K562 (cell line): Measurements from ENCODE around the gene CTDNEP1. TPM values are rescaled to one million over a fixed set of nuclear protein-coding genes. Genes with fewer than 3 reads are reported as not detected.

ENCODE experiments used
- BCOR ChIP-seq: fragments of 450-650 bp; IDR thresholded peaks from 2 replicates; pipeline ENCODE4 v1.6.1; 2016
- FOXP1 ChIP-seq: sonication (generic); formaldehyde crosslinking; IDR thresholded peaks from 2 replicates; pipeline ENCODE4 v1.8.0; 2022; ENCODE audit warnings: mild to moderate bottlenecking, missing genetic modification reagents
- HDAC3 ChIP-seq: fragments of 450-650 bp; IDR thresholded peaks from 2 replicates; pipeline ENCODE4 v1.6.1; 2018; ENCODE audit warnings: borderline replicate concordance, mild to moderate bottlenecking, moderate library complexity; ENCODE audit not compliant: partially characterized antibody
- MXI1 ChIP-seq: IDR thresholded peaks from 2 replicates; pipeline ENCODE4 v1.6.1; 2011; ENCODE audit warnings: low read depth, mild to moderate bottlenecking, improper control_type of control experiment, low read length
- NR2F6 ChIP-seq: fragments of 450-650 bp; formaldehyde crosslinking; IDR thresholded peaks from 2 replicates; pipeline ENCODE4 v1.4.0; 2020; ENCODE audit warnings: mild to moderate bottlenecking
- PCBP1 ChIP-seq: fragments of 200-400 bp; formaldehyde crosslinking; IDR thresholded peaks from 2 replicates; pipeline ENCODE4 v1.6.1; 2018; ENCODE audit warnings: mild to moderate bottlenecking, low read depth, low read length; ENCODE audit not compliant: poor library complexity, severe bottlenecking
- PHF21A ChIP-seq: fragments of 450-650 bp; IDR thresholded peaks from 2 replicates; pipeline ENCODE4 v1.6.1; 2017; ENCODE audit warnings: low read depth, borderline replicate concordance
- PML ChIP-seq: IDR thresholded peaks from 2 replicates; pipeline ENCODE4 v1.6.1; 2012; ENCODE audit warnings: low read length, inconsistent platforms
- POLR2A ChIP-seq: fragments of 450-650 bp; conservative IDR thresholded peaks from 2 replicates; pipeline ENCODE4 v1.6.1; 2016
- POLR2G ChIP-seq: fragments of 200-400 bp; formaldehyde crosslinking; IDR thresholded peaks from 2 replicates; pipeline ENCODE4 v1.6.1; 2017; ENCODE audit warnings: low read depth, mild to moderate bottlenecking, antibody characterized with exemption, low read length, moderate library complexity
- ZBTB7A ChIP-seq: IDR thresholded peaks from 2 replicates; pipeline ENCODE4 v1.6.1; 2011; ENCODE audit warnings: low read depth, mild to moderate bottlenecking, low read length, moderate library complexity, borderline replicate concordance; ENCODE audit not compliant: control insufficient read depth
- ZNF224 ChIP-seq: sonication (generic); formaldehyde crosslinking; IDR thresholded peaks from 2 replicates; pipeline ENCODE4 v1.8.0; 2022; ENCODE audit warnings: mild to moderate bottlenecking, missing genetic modification reagents
- ZNF24 ChIP-seq: fragments of 450-650 bp; IDR thresholded peaks from 2 replicates; pipeline ENCODE4 v1.6.1; 2016
- ZNF318 ChIP-seq, 2 experiments: fragments of 450-650 bp; IDR thresholded peaks; 2 replicates each; pipeline ENCODE4 v1.6.1; 2016; ENCODE audit warnings: mild to moderate bottlenecking in 2 of 2, borderline replicate concordance in 1 of 2, low read depth in 1 of 2, moderate library complexity in 1 of 2
- ZNF347 ChIP-seq: fragments of 450-650 bp; formaldehyde crosslinking; IDR thresholded peaks from 2 replicates; pipeline ENCODE4 v1.4.0; 2020; ENCODE audit warnings: low read depth, mild to moderate bottlenecking, moderate library complexity
- ZNF431 ChIP-seq: sonication (generic); formaldehyde crosslinking; IDR thresholded peaks from 2 replicates; pipeline ENCODE4 v1.8.0; 2022; ENCODE audit warnings: mild to moderate bottlenecking, missing genetic modification reagents
- polyA plus RNA-seq, 8 experiments: library from polyadenylated mRNA; depleted of rRNA in 4 of 8; stranded (reverse) in 5 of 8; unstranded in 3 of 8; fragments of >200 nt; fragmentation: Nextera tagmentation in 2 of 8; fragmentation: Illumina TruSeq in 1 of 8; extraction: Ambion mirVana in 2 of 8; extraction: Trizol in 1 of 8; gene quantifications; 2 replicates each; pipeline versions ENCODE4 v1.2.1 to v1.2.3, GENCODE V29; 2011 to 2014; ENCODE audit warnings: inconsistent platforms in 1 of 8, missing spikeins in 1 of 8
- total RNA-seq, 7 experiments: library from RNA; depleted of rRNA in 6 of 7; stranded (reverse); fragments of >200 nt in 6 of 7; fragmentation: Illumina TruSeq in 2 of 7; extraction: Trizol in 2 of 7; gene quantifications; 2 replicates each; pipeline versions ENCODE4 v1.2.1 to v1.2.3, GENCODE V29; 2011 to 2021; ENCODE audit warnings: low replicate concordance in 1 of 7
- TF ChIP-seq, protein P1 (sequence below), 3 experiments: fragments of 200-800 bp in 1 of 3; sonication (Bioruptor generic) in 1 of 3; sonication (generic) in 1 of 3; formaldehyde crosslinking in 1 of 3; IDR thresholded peaks; 2 replicates each; pipeline versions ENCODE4 v1.6.1 to v1.8.0; 2016 to 2022; ENCODE audit warnings: mild to moderate bottlenecking in 2 of 3, missing compliant biosample characterization in 2 of 3, missing genetic modification characterization in 2 of 3, missing genetic modification reagents in 1 of 3

The CTDNEP1 gene
- total and polyA plus RNA-seq, 9 of the 15 experiments (the other 6 are each of a cell fraction or from before 2014, with no cell fraction given) = 10.7 to 150 (median 28.5) TPM

GRCh38 chr17:7241783-7242716 is 9.5 kb downstream of the CTDNEP1 start, which contains the start of gene GABARAP (continued):
- 0 out of 2 replicates have a peak, but pooled peaks have one; percentile 11 for TF ChIP-seq ZNF431
- 0 out of 2 replicates have a peak, but pooled peaks have one; percentile 32 for TF ChIP-seq NR2F6
- peak; percentile 71; the same call in 1 of the 2 replicates for TF ChIP-seq ZBTB7A
- 0 out of 2 replicates have a peak, but pooled peaks have one; percentile 10 for TF ChIP-seq POLR2A
- TF ChIP-seq, protein P1, sequence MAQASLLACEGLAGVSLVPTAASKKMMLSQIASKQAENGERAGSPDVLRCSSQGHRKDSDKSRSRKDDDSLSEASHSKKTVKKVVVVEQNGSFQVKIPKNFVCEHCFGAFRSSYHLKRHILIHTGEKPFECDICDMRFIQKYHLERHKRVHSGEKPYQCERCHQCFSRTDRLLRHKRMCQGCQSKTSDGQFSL (CRISPR knock-in tag; IDR thresholded peaks at IDR 0.05) = peak; percentile 84
- TF ChIP-seq, protein P1 (tag; IDR thresholded peaks at IDR 0.05) = peak in 1 of 2 experiments; percentile 96; a peak in 2 of 4 replicates
- TF ChIP-seq BCOR = no peak
- TF ChIP-seq HDAC3 = peak; percentile 100
- peak; percentile 66 for TF ChIP-seq PCBP1
- no peak for TF ChIP-seq ZNF224
- peak; percentile 83 for TF ChIP-seq POLR2G
- TF ChIP-seq MXI1 = 0 out of 2 replicates have a peak, but pooled peaks have one; percentile 3
- TF ChIP-seq PML = no peak
- TF ChIP-seq ZNF347 (CRISPR knock-in tag) = no peak
- TF ChIP-seq PHF21A = no peak
- 0 out of 2 replicates have a peak, but pooled peaks have one; percentile 58 for TF ChIP-seq FOXP1 (CRISPR knock-in tag)
- no peak for TF ChIP-seq ZNF318 (IDR thresholded peaks at IDR 0.05; ENCODE audit: borderline replicate concordance in 1 of 2, low read depth in 1 of 2)
- TF ChIP-seq ZNF24 = peak; percentile 99
